ENCODE measurements around the gene RSAD1.

Gene RSAD1

GRCh38 chr17:50478391-50479381 is at the start of gene RSAD1:
Gene RSAD1 (plus strand): TSS chr17:50478860. CDS start chr17:50478885, 25 bp downstream.
- no peak; the same call in 1 of the 2 replicates for TF ChIP-seq GATA2 (IDR thresholded peaks at IDR 0.05; ENCODE audit: low read depth, low read length)
- TF ChIP-seq GATA3 (IDR thresholded peaks at IDR 0.05; ENCODE audit: low read depth, low read length), result no peak

GRCh38 chr17:50429793-50430192 is 48.9 kb upstream of the RSAD1 start:
- TF ChIP-seq GATA3 (IDR thresholded peaks at IDR 0.05; ENCODE audit: low read depth, low read length) (no peak), GATA2 (IDR thresholded peaks at IDR 0.05; ENCODE audit: low read depth, low read length) (no peak)

GRCh38 chr17:50430821-50431618 is 47.6 kb upstream of the RSAD1 start:
- TF ChIP-seq GATA3 (IDR thresholded peaks at IDR 0.05; ENCODE audit: low read depth, low read length) (no peak), GATA2 (IDR thresholded peaks at IDR 0.05; ENCODE audit: low read depth, low read length) (no peak)

GRCh38 chr17:50432125-50432762 is 46.4 kb upstream of the RSAD1 start:
- TF ChIP-seq GATA3 (IDR thresholded peaks at IDR 0.05; ENCODE audit: low read depth, low read length), result no peak
- no peak for TF ChIP-seq GATA2 (IDR thresholded peaks at IDR 0.05; ENCODE audit: low read depth, low read length)

GRCh38 chr17:50437409-50437808 is 41.3 kb upstream of the RSAD1 start:
- TF ChIP-seq GATA3 (IDR thresholded peaks at IDR 0.05; ENCODE audit: low read depth, low read length), result no peak
- no peak for TF ChIP-seq GATA2 (IDR thresholded peaks at IDR 0.05; ENCODE audit: low read depth, low read length)

GRCh38 chr17:50439008-50439407 is 39.7 kb upstream of the RSAD1 start:
- TF ChIP-seq GATA3 (IDR thresholded peaks at IDR 0.05; ENCODE audit: low read depth, low read length) (no peak), GATA2 (IDR thresholded peaks at IDR 0.05; ENCODE audit: low read depth, low read length) (no peak)

- no peak for TF ChIP-seq GATA3 (IDR thresholded peaks at IDR 0.05; ENCODE audit: low read depth, low read length)
- TF ChIP-seq GATA2 (IDR thresholded peaks at IDR 0.05; ENCODE audit: low read depth, low read length), result no peak
Measured at GRCh38 chr17:50440172-50440837, 38.4 kb upstream of the RSAD1 start.

GRCh38 chr17:50440838-50441829 is 37.5 kb upstream of the RSAD1 start:
- TF ChIP-seq GATA2 (IDR thresholded peaks at IDR 0.05; ENCODE audit: low read depth, low read length) (no peak), GATA3 (IDR thresholded peaks at IDR 0.05; ENCODE audit: low read depth, low read length) (no peak)

GRCh38 chr17:50443505-50443974 is 35.1 kb upstream of the RSAD1 start:
- TF ChIP-seq GATA2 (IDR thresholded peaks at IDR 0.05; ENCODE audit: low read depth, low read length), result no peak
- no peak for TF ChIP-seq GATA3 (IDR thresholded peaks at IDR 0.05; ENCODE audit: low read depth, low read length)

GRCh38 chr17:50444841-50445715 is 33.6 kb upstream of the RSAD1 start:
- no peak for TF ChIP-seq GATA2 (IDR thresholded peaks at IDR 0.05; ENCODE audit: low read depth, low read length)
- TF ChIP-seq GATA3 (IDR thresholded peaks at IDR 0.05; ENCODE audit: low read depth, low read length), result no peak

GRCh38 chr17:50445730-50446325 is 32.8 kb upstream of the RSAD1 start:
- TF ChIP-seq GATA3 (IDR thresholded peaks at IDR 0.05; ENCODE audit: low read depth, low read length) (no peak), GATA2 (IDR thresholded peaks at IDR 0.05; ENCODE audit: low read depth, low read length) (no peak)

Data from SH-SY5Y (cell line).